ENCODE measurements around the gene RTN1.

DNA sequence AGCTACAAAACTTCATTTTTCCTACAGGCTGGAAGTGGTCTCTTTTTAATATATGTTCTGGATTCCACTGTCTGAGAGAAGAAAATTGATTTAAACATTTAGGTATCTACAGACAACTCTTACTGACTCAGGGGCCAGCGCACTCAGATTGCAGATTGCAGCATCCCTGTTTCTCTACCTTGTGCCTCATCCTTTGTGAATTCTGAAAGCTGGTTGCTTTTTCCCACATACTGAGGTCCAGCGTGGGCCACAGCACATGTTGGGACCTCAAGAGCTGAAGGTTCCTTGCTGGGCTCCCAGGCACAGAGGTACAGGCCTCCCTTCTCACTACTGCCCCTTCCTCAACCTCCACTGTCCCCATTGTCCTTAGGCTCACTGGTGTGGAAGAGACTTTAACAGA lies 192.2 kb downstream of the RTN1 start:
- TF ChIP-seq CTCF (conservative IDR thresholded peaks at IDR 0.05; ENCODE audit: low read length) (no peak), EZH2phosphoT487 (IDR thresholded peaks at IDR 0.05; ENCODE audit: borderline replicate concordance) (no peak)

Data from Loucy (cell line).